Kidney (tissue), 14 donors: Measurements from ENCODE around the gene SPTBN1. TPM values are rescaled to one million over a fixed set of nuclear protein-coding genes. Genes with fewer than 3 reads are reported as not detected.
A peak's percentile ranks its signal among the peaks of the same experiment; 100 is the strongest.

Experiments used
- DNase-seq, 5 donors: peaks; one replicate each; pipeline ENCODE4 v3.0.0-alpha.2; 2013 to 2020
- FAIRE-seq: peaks from 2 replicates; lab custom pipeline; 2012; peaks lifted over from hg19 to GRCh38; lab: Jason Lieb, UNC
- H3K27ac ChIP-seq, 2 donors: one replicate each; pipeline ENCODE4 v1.7.0; 2013; ENCODE audit warnings: low read depth in 2 of 2, low read length in 2 of 2, inconsistent platforms in 1 of 2
- H3K27me3 ChIP-seq: one replicate; pipeline ENCODE4 v1.7.1; 2013; ENCODE audit warnings: low read length, inconsistent platforms; ENCODE audit not compliant: control insufficient read depth, insufficient read depth
- H3K36me3 ChIP-seq, 3 donors: one replicate each; pipeline versions ENCODE4 v1.7.0 to v1.7.1; 2013; ENCODE audit warnings: low read length in 3 of 3, control low read depth in 1 of 3, inconsistent platforms in 1 of 3; ENCODE audit not compliant: insufficient read depth in 3 of 3, control insufficient read depth in 2 of 3
- H3K4me1 ChIP-seq, 3 donors: one replicate each; pipeline versions ENCODE4 v1.7.0 to v1.7.1; 2013; ENCODE audit warnings: low read length in 3 of 3, inconsistent platforms in 1 of 3, low read depth in 1 of 3; ENCODE audit not compliant: control insufficient read depth in 2 of 3, insufficient read depth in 2 of 3
- H3K4me3 ChIP-seq, 3 donors: one replicate each; pipeline versions ENCODE4 v1.7.0 to v1.8.1; 2013; ENCODE audit warnings: low read length in 3 of 3, control low read depth in 1 of 3, inconsistent platforms in 1 of 3
- H3K9ac ChIP-seq, 3 donors: one replicate each; pipeline versions ENCODE4 v1.7.0 to v1.7.1; 2013; ENCODE audit warnings: low read length in 3 of 3, control low read depth in 1 of 3, inconsistent platforms in 1 of 3
- H3K9me3 ChIP-seq, 3 donors: one replicate each; pipeline versions ENCODE4 v1.7.0 to v1.7.1; 2013; ENCODE audit warnings: low read length in 3 of 3, control low read depth in 1 of 3, inconsistent platforms in 1 of 3; ENCODE audit not compliant: control insufficient read depth in 2 of 3, insufficient read depth in 1 of 3
- CTCF ChIP-seq: IDR thresholded peaks from 3 replicates; pipeline ENCODE4 v1.5.1; 2012; ENCODE audit warnings: mild to moderate bottlenecking, moderate library complexity, borderline replicate concordance; ENCODE audit not compliant: insufficient read depth; ENCODE audit errors: extremely low read depth
- intact Hi-C: fragments of 100-400 bp; cut with DNase I; formaldehyde crosslinking; loops from one replicate; pipeline ENCODE4 v1.11.1; 2022
- polyA plus RNA-seq: library from polyadenylated mRNA; stranded (reverse); fragments of 350-450 nt; fragmentation: Illumina TruSeq; extraction: RNeasy Lipid Tissue Mini Kit (QIAGEN cat#74804); gene quantifications from one replicate; pipeline ENCODE4 v1.2.3, GENCODE V29; 2014; ENCODE audit warnings: low read depth, low replicate concordance; ENCODE audit not compliant: insufficient read depth
- total RNA-seq: library from RNA; stranded (reverse); fragmentation: NEBNext Ultra II Directional; extraction: Animal tissue kit (Norgen Biotek cat#: 25700); gene quantifications from one replicate; pipeline ENCODE4 v1.2.1, GENCODE V29; 2021
- donor health status: control.
- donor health status: control.
- donor health status: control.
- donor health status: control.
- donor health status: control.
- donor health status: DM: yes; HTN: yes; CAD: no.
- donor health status: Normal renal cell carcinoma (clear cell type).

The SPTBN1 gene
- total and polyA plus RNA-seq, 2 donors from 2014 or later = 93.2 to 313 TPM

GRCh38 chr2:54666634-54667265, 210.6 kb downstream of the SPTBN1 start:
- Histone ChIP-seq H3K9ac (peak overlapping the region in 1 of 3 donors; percentile 48), H3K9me3 (no peaks in the 10 kb centered on the region), H3K27me3 (no peaks in the 10 kb centered on the region), H3K4me3 (no peak overlapping the region), H3K4me1 (peaks cover 0 to 12% (median 11%) of the 10 kb centered on the region in 3 donors), H3K27ac (peak overlapping the region; percentile 66 to 75), H3K36me3 (peaks cover 25 to 82% (median 49%) of the 10 kb centered on the region in 3 donors)
- peak in 2 of 5 donors; percentile 46 to 81 for DNase-seq
- TF ChIP-seq CTCF = no peak
- intact Hi-C loops = no loop called here
- FAIRE-seq = no peak

- Histone ChIP-seq H3K9ac (peak overlapping the region in 1 of 3 donors; percentile 4), H3K27ac (peak overlapping the region; percentile 64 to 66), H3K36me3 (peaks cover 22 to 77% (median 44%) of the 10 kb centered on the region in 3 donors), H3K27me3 (no peaks in the 10 kb centered on the region), H3K4me3 (no peak overlapping the region), H3K9me3 (no peaks in the 10 kb centered on the region), H3K4me1 (peaks cover 0 to 14% (median 11%) of the 10 kb centered on the region in 3 donors)
- DNase-seq (no peak), FAIRE-seq (no peak)
- intact Hi-C loops = no loop called here
- TF ChIP-seq CTCF = no peak
Measured at GRCh38 chr2:54667266-54667639, 211.1 kb downstream of the SPTBN1 start.

- Histone ChIP-seq H3K4me3 (no peak overlapping the region), H3K9ac (peak overlapping the region in 1 of 3 donors; percentile 4), H3K27ac (peak overlapping the region; percentile 64 to 66), H3K9me3 (no peaks in the 10 kb centered on the region), H3K4me1 (peaks cover 0 to 22% (median 15%) of the 10 kb centered on the region in 3 donors), H3K27me3 (no peaks in the 10 kb centered on the region), H3K36me3 (peaks cover 19 to 69% (median 38%) of the 10 kb centered on the region in 3 donors)
- TF ChIP-seq CTCF = no peak
- DNase-seq (no peak), FAIRE-seq (no peak)
- intact Hi-C loops = no loop called here
Measured at GRCh38 chr2:54667726-54668650, 211.9 kb downstream of the SPTBN1 start.
